Spleen (tissue), 11 donors: Measurements from ENCODE around the gene HPSE2. TPM values are rescaled to one million over a fixed set of nuclear protein-coding genes. Genes with fewer than 3 reads are reported as not detected.

Experiments used
- DNase-seq: peaks from one replicate; pipeline ENCODE4 v3.0.0-alpha.2; 2020
- H3K27ac ChIP-seq, 8 donors: fragments of 200-600 bp; sonication (generic) in 7 of 8; 1 replicate in 4 of 8; 2 replicates in 4 of 8; pipeline versions ENCODE4 v1.5.0 to v1.8.0; 2016 to 2021; ENCODE audit warnings: inconsistent platforms in 4 of 8, mild to moderate bottlenecking in 4 of 8, moderate library complexity in 1 of 8
- H3K27me3 ChIP-seq, 7 donors: fragments of 200-600 bp; sonication (generic) in 6 of 7; replicated peaks in 1 of 7; 1 replicate in 4 of 7; 2 replicates in 3 of 7; pipeline versions ENCODE4 v1.5.0 to v1.8.0; 2016 to 2021; ENCODE audit warnings: inconsistent platforms in 3 of 7, mild to moderate bottlenecking in 1 of 7
- H3K36me3 ChIP-seq, 6 donors: fragments of 200-600 bp; sonication (generic) in 5 of 6; 1 replicate in 4 of 6; 2 replicates in 2 of 6; pipeline versions ENCODE4 v1.5.0 to v1.8.0; 2016 to 2021; ENCODE audit warnings: inconsistent platforms in 2 of 6
- H3K4me1 ChIP-seq, 6 donors: fragments of 200-600 bp; sonication (generic) in 5 of 6; 1 replicate in 3 of 6; 2 replicates in 3 of 6; pipeline versions ENCODE4 v1.5.0 to v1.8.0; 2016 to 2021; ENCODE audit warnings: inconsistent platforms in 3 of 6
- H3K4me3 ChIP-seq, 8 donors: fragments of 200-600 bp; sonication (generic) in 7 of 8; 1 replicate in 4 of 8; 2 replicates in 4 of 8; pipeline versions ENCODE4 v1.5.0 to v1.8.0; 2016 to 2021; ENCODE audit warnings: inconsistent platforms in 4 of 8, mild to moderate bottlenecking in 4 of 8, moderate library complexity in 2 of 8
- H3K9me3 ChIP-seq, 8 donors: fragments of 200-600 bp; sonication (generic) in 7 of 8; 1 replicate in 4 of 8; 2 replicates in 4 of 8; pipeline versions ENCODE4 v1.5.0 to v1.8.0; 2016 to 2021; ENCODE audit warnings: inconsistent platforms in 4 of 8
- CTCF ChIP-seq, 11 experiments: fragments of 200-600 bp in 7 of 11; fragments of 450-650 bp in 4 of 11; sonication (generic) in 4 of 11; IDR thresholded peaks in 8 of 11; conservative IDR thresholded peaks in 3 of 11; 1 replicate in 7 of 11; 2 replicates in 4 of 11; pipeline versions ENCODE4 v1.4.0 to v1.8.0; 2016 to 2021; ENCODE audit warnings: antibody characterized with exemption in 11 of 11, inconsistent platforms in 4 of 11, mild to moderate bottlenecking in 1 of 11
- POLR2A ChIP-seq, 3 donors: fragments of 450-650 bp; IDR thresholded peaks; one replicate each; pipeline ENCODE4 v1.5.1; 2017; ENCODE audit warnings: antibody characterized with exemption in 3 of 3, mild to moderate bottlenecking in 1 of 3
- POLR2AphosphoS5 ChIP-seq, 3 donors: sonication (generic); formaldehyde crosslinking; IDR thresholded peaks; one replicate each; pipeline ENCODE4 v1.5.1; 2017; ENCODE audit warnings: antibody characterized with exemption in 3 of 3
- WGBS, 5 donors: extraction: QIAGEN DNeasy Blood & Tissue Kit in 3 of 5; methylation state at CpG; one replicate each; pipeline versions ENCODE4 v1.1.5 to v1.1.7; 2013 to 2018; 5-methylcytosine and 5-hydroxymethylcytosine counted together
- intact Hi-C: fragments of 100-400 bp; cut with DNase I; formaldehyde crosslinking; loops from one replicate; pipeline ENCODE4 v1.15.0; 2023; ENCODE audit warnings: low total_unique reads
- polyA plus RNA-seq, 3 donors: library from polyadenylated mRNA; stranded (reverse); fragments of 200-250 nt; gene quantifications; one replicate each; pipeline ENCODE4 v1.2.1, GENCODE V29; 2013
- total RNA-seq, 7 donors: library from RNA; depleted of rRNA in 3 of 7; stranded (reverse); fragments of >200 nt in 3 of 7; fragmentation: NEBNext Ultra II Directional in 4 of 7; extraction: Animal tissue kit (Norgen Biotek cat#: 25700) in 4 of 7; gene quantifications; one replicate each; pipeline versions ENCODE4 v1.1.0 to v1.2.1, GENCODE V29; 2016 to 2021
- donor health status: healthy with polysubstance abuse.
- donor health status: DM: no; HTN: no; CAD: no; lungs with moderate emphysema.
- donor health status: DM: no; HTN: no; CAD: no.
- donor health status: Bipolar disorder and iron deficiency.
- donor health status: healthy.
- donor health status: DM: no; HTN: no; CAD: no.
- donor health status: DM: yes; HTN: yes; CAD: no.

HPSE2 gene
- total and polyA plus RNA-seq, 10 donors = 0.02 to 0.64 (median 0.03) TPM; not detected in 5

DNA sequence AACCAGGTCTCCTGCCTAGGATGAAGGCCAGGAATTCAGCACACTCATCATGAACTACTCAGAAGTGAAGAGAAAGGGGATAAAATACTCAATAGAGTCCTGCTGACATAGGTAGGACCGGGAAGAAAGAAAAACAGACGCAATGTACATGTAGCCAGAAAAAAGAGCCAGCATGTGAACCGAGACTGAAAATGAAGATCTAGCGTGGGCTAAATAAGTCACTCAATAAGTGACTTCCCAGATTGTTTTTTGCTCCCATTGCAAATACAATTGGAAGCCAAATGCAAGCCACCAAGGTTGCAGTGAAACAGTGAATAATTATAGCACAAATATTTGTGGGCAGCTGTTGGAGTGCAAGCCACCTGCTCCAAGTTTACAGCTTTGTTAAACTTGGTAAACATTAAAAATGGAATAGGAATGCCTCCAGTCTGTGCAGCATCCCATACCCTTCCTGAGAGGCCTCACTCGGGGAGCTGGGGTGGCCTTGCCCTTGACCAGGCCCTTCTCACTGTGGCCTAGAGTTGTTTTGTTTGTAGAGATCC lies 754.2 kb downstream of the HPSE2 start:
- Histone ChIP-seq H3K27ac (no peak overlapping the region), H3K9me3 (peaks cover 0 to 9% (median 0%) of the 10 kb centered on the region in 8 donors), H3K36me3 (no peaks in the 10 kb centered on the region), H3K4me3 (no peak overlapping the region), H3K27me3 (no peaks in the 10 kb centered on the region), H3K4me1 (no peaks in the 10 kb centered on the region)
- no peak for DNase-seq
- TF ChIP-seq POLR2A (IDR thresholded peaks at IDR 0.05) = no peak
- TF ChIP-seq POLR2AphosphoS5 (IDR thresholded peaks at IDR 0.05) = no peak
- TF ChIP-seq CTCF (IDR thresholded peaks at IDR 0.05 in 8 of 11, conservative IDR thresholded peaks at IDR 0.05 in 3 of 11) = no peak
- intact Hi-C loops = no loop called here
- 85 to 90% (median 90%) methylated on average over 5 of the region's 5 CpGs for WGBS, 5 donors

- Histone ChIP-seq H3K4me1 (peaks cover 0 to 6% (median 2%) of the 10 kb centered on the region in 6 donors), H3K4me3 (no peak overlapping the region), H3K27ac (no peak overlapping the region), H3K9me3 (peaks cover 0 to 3% (median 0%) of the 10 kb centered on the region in 8 donors), H3K36me3 (no peaks in the 10 kb centered on the region), H3K27me3 (no peaks in the 10 kb centered on the region)
- intact Hi-C loops = no loop called here
- DNase-seq = no peak
- WGBS, 5 donors = 61 to 87% (median 71%) methylated on average over 6 of the region's 6 CpGs
- no peak for TF ChIP-seq CTCF (IDR thresholded peaks at IDR 0.05 in 8 of 11, conservative IDR thresholded peaks at IDR 0.05 in 3 of 11)
- no peak for TF ChIP-seq POLR2A (IDR thresholded peaks at IDR 0.05)
- no peak for TF ChIP-seq POLR2AphosphoS5 (IDR thresholded peaks at IDR 0.05)
Observed at GRCh38 chr10:98478430-98479222, 757.0 kb downstream of the HPSE2 start.

DNA sequence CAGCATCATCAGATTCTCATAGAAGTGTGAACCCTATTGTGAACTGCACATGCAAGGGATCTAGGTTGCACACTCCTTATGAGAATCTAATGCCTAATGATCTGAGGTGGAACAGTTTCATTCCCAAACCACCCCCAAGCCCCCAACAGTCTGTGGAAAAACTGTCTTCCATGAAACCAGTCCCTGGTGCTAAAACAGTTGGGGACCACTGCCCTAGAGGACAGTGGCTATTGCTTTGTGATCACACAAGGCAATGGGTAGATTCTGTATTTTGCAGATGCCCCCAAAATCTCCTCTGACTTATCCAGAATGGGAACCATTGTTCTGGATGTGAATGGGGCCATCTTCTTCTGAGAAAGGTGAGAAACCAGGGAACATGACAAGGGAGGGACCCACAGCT lies 757.8 kb downstream of the HPSE2 start:
- intact Hi-C loops = no loop called here

More for the DNA sequence above, 757.8 kb downstream of the HPSE2 start:
- Histone ChIP-seq H3K36me3 (no peaks in the 10 kb centered on the region), H3K9me3 (no peaks in the 10 kb centered on the region), H3K27me3 (no peaks in the 10 kb centered on the region), H3K4me3 (no peak overlapping the region), H3K4me1 (peaks cover 0 to 6% (median 2%) of the 10 kb centered on the region in 6 donors), H3K27ac (no peak overlapping the region)
- TF ChIP-seq CTCF (IDR thresholded peaks at IDR 0.05 in 8 of 11, conservative IDR thresholded peaks at IDR 0.05 in 3 of 11) = no peak
- no peak for TF ChIP-seq POLR2A (IDR thresholded peaks at IDR 0.05)
- TF ChIP-seq POLR2AphosphoS5 (IDR thresholded peaks at IDR 0.05) = no peak
- no peak for DNase-seq
